H9 (cell line): ENCODE measurements around the gene NXT1. TPM values are rescaled to one million over a fixed set of nuclear protein-coding genes. Genes with fewer than 3 reads are reported as not detected.

Experiments
- DNase-seq: peaks from one replicate; pipeline ENCODE4 v3.0.0-alpha.2; 2017
- H2AFZ ChIP-seq: one replicate; pipeline ENCODE4 v1.6.1; 2013; ENCODE audit warnings: mild to moderate bottlenecking, low read length, control low read depth, moderate library complexity
- H2AK5ac ChIP-seq: 2 replicates; pipeline ENCODE4 v1.6.1; 2013; ENCODE audit warnings: low read length, control low read depth, mixed read lengths; ENCODE audit not compliant: insufficient read length
- H2BK120ac ChIP-seq: one replicate; pipeline ENCODE4 v1.6.1; 2013; ENCODE audit warnings: low read depth, mild to moderate bottlenecking, low read length, control low read depth, inconsistent platforms; ENCODE audit not compliant: poor library complexity, severe bottlenecking
- H2BK12ac ChIP-seq: 2 replicates; pipeline ENCODE4 v1.6.1; 2013; ENCODE audit warnings: low read length, control low read depth, mixed read lengths, low read depth; ENCODE audit not compliant: insufficient read length
- H2BK15ac ChIP-seq: 2 replicates; pipeline ENCODE4 v1.6.1; 2013; ENCODE audit warnings: low read depth, low read length, control low read depth
- H2BK20ac ChIP-seq: one replicate; pipeline ENCODE4 v1.6.1; 2013; ENCODE audit warnings: low read depth, mild to moderate bottlenecking, low read length, control low read depth, inconsistent platforms; ENCODE audit not compliant: poor library complexity, severe bottlenecking
- H2BK5ac ChIP-seq: 2 replicates; pipeline ENCODE4 v1.6.1; 2013; ENCODE audit warnings: low read length, control low read depth, mixed read lengths; ENCODE audit not compliant: insufficient read length
- H3K14ac ChIP-seq: 2 replicates; pipeline ENCODE4 v1.6.1; 2013; ENCODE audit warnings: low read length, control low read depth; ENCODE audit not compliant: insufficient read depth
- H3K18ac ChIP-seq: 2 replicates; pipeline ENCODE4 v1.6.1; 2013; ENCODE audit warnings: low read depth, mild to moderate bottlenecking, mixed read lengths, low read length, control low read depth; ENCODE audit not compliant: insufficient read length
- H3K23ac ChIP-seq: 2 replicates; pipeline ENCODE4 v1.6.1; 2013; ENCODE audit warnings: low read length, control low read depth, mixed read lengths, low read depth; ENCODE audit not compliant: insufficient read length
- H3K23me2 ChIP-seq: 2 replicates; pipeline ENCODE4 v1.6.1; 2013; ENCODE audit warnings: low read depth, mild to moderate bottlenecking, mixed read lengths, low read length, control low read depth; ENCODE audit not compliant: insufficient read length, poor library complexity, severe bottlenecking
- H3K27ac ChIP-seq: 2 replicates; pipeline ENCODE4 v1.5.1; 2013; ENCODE audit warnings: low read length, control low read depth, mixed read lengths, low read depth; ENCODE audit not compliant: insufficient read length
- H3K27me3 ChIP-seq: 2 replicates; pipeline ENCODE4 v1.6.1; 2013; ENCODE audit warnings: low read length, control low read depth, inconsistent platforms; ENCODE audit not compliant: insufficient read depth
- H3K4ac ChIP-seq: 2 replicates; pipeline ENCODE4 v1.6.1; 2013; ENCODE audit warnings: low read depth, mild to moderate bottlenecking, control low read depth, inconsistent platforms, low read length, moderate library complexity
- H3K4me1 ChIP-seq: 2 replicates; pipeline ENCODE4 v1.6.1; 2013; ENCODE audit warnings: low read length, control low read depth, inconsistent platforms; ENCODE audit not compliant: insufficient read depth
- H3K4me2 ChIP-seq: 2 replicates; pipeline ENCODE4 v1.6.1; 2013; ENCODE audit warnings: low read length, control low read depth, mixed read lengths; ENCODE audit not compliant: insufficient read length, insufficient read depth
- H3K56ac ChIP-seq: 2 replicates; pipeline ENCODE4 v1.6.1; 2013; ENCODE audit warnings: low read depth, mild to moderate bottlenecking, mixed read lengths, low read length, control low read depth; ENCODE audit not compliant: insufficient read length
- H3K79me1 ChIP-seq: 2 replicates; pipeline ENCODE4 v1.6.1; 2013; ENCODE audit warnings: low read depth, mild to moderate bottlenecking, moderate library complexity, low read length, control low read depth, inconsistent platforms; ENCODE audit not compliant: insufficient read depth, poor library complexity, severe bottlenecking
- H3K79me2 ChIP-seq: 2 replicates; pipeline ENCODE4 v1.6.1; 2013; ENCODE audit warnings: low read length, control low read depth, inconsistent platforms; ENCODE audit not compliant: insufficient read depth
- H3K9ac ChIP-seq: 2 replicates; pipeline ENCODE4 v1.6.1; 2013; ENCODE audit warnings: low read length, control low read depth, mixed read lengths; ENCODE audit not compliant: insufficient read length; ENCODE audit errors: extremely low read depth
- H3K9me3 ChIP-seq: one replicate; pipeline ENCODE4 v1.6.1; 2013; ENCODE audit warnings: low read depth, low read length, inconsistent platforms; ENCODE audit not compliant: control insufficient read depth
- H3T11ph ChIP-seq: one replicate; pipeline ENCODE4 v1.6.1; 2013; ENCODE audit warnings: mild to moderate bottlenecking, low read length, control low read depth, inconsistent platforms
- H4K20me1 ChIP-seq: one replicate; pipeline ENCODE4 v1.6.1; 2013; ENCODE audit not compliant: control insufficient read depth, insufficient read length, insufficient read depth
- H4K5ac ChIP-seq: 2 replicates; pipeline ENCODE4 v1.6.1; 2013; ENCODE audit warnings: low read depth, mild to moderate bottlenecking, mixed read lengths, low read length, control low read depth; ENCODE audit not compliant: insufficient read length
- H4K8ac ChIP-seq: replicated peaks from 2 replicates; pipeline ENCODE4 v1.6.1; 2013; ENCODE audit warnings: low read length, control low read depth, mixed read lengths, low read depth; ENCODE audit not compliant: insufficient read length
- H4K91ac ChIP-seq: 2 replicates; pipeline ENCODE4 v1.6.1; 2013; ENCODE audit warnings: low read depth, mild to moderate bottlenecking, moderate library complexity, mixed read lengths, low read length, control low read depth; ENCODE audit not compliant: insufficient read length
- H3K27ac Mint-ChIP-seq, 3 experiments: 2 replicates in 2 of 3; 3 replicates in 1 of 3; pipeline ENCODE4 v1.8.0; 2020 to 2021; ENCODE audit warnings: mixed read lengths in 3 of 3, mild to moderate bottlenecking in 1 of 3, moderate library complexity in 1 of 3
- H3K27me3 Mint-ChIP-seq: 2 replicates; pipeline ENCODE4 v1.8.0; 2021; ENCODE audit warnings: low read depth, mild to moderate bottlenecking, moderate library complexity, mixed read lengths
- H3K36me3 Mint-ChIP-seq, 3 experiments: 2 replicates in 2 of 3; 3 replicates in 1 of 3; pipeline ENCODE4 v1.8.0; 2020 to 2021; ENCODE audit warnings: low read depth in 3 of 3, mixed read lengths in 3 of 3; ENCODE audit not compliant: insufficient read depth in 1 of 3
- H3K4me1 Mint-ChIP-seq, 2 experiments: 2 replicates each; pipeline ENCODE4 v1.8.0; 2020; ENCODE audit warnings: mixed read lengths in 2 of 2
- H3K4me3 Mint-ChIP-seq, 2 experiments: 2 replicates in 1 of 2; 3 replicates in 1 of 2; pipeline ENCODE4 v1.8.0; 2020 to 2021; ENCODE audit warnings: mild to moderate bottlenecking in 2 of 2, mixed read lengths in 2 of 2, moderate library complexity in 1 of 2
- H3K9me3 Mint-ChIP-seq, 2 experiments: 2 replicates in 1 of 2; 3 replicates in 1 of 2; pipeline ENCODE4 v1.8.0; 2020; ENCODE audit warnings: mild to moderate bottlenecking in 2 of 2, mixed read lengths in 2 of 2, moderate library complexity in 1 of 2
- CTCF ChIP-seq: fragments of 200-600 bp; sonication (generic); conservative IDR thresholded peaks from 3 replicates; pipeline ENCODE4 v1.8.0; 2021; ENCODE audit warnings: antibody characterized with exemption, mild to moderate bottlenecking
- WGBS: extraction: QIAGEN DNeasy Blood & Tissue Kit; methylation state at CpG from one replicate; pipeline ENCODE4 v1.1.7; 2013; ENCODE audit warnings: missing lambda C conversion rate, low lambda C conversion rate, mixed read lengths; ENCODE audit not compliant: insufficient read length; ENCODE audit errors: extremely low coverage; 5-methylcytosine and 5-hydroxymethylcytosine counted together
- total RNA-seq: library from RNA; stranded (reverse); gene quantifications from 2 replicates; pipeline ENCODE4 v1.2.1, GENCODE V29; 2021

NXT1 gene
- total RNA-seq, 1 experiment from 2014 or later = 25.5 TPM

- Histone ChIP-seq H3K56ac (no peak overlapping the region), H3K27ac (no peak overlapping the region), H4K5ac (no peak overlapping the region), H2AK5ac (no peak overlapping the region), H4K91ac (no peak overlapping the region), H2BK20ac (no peak overlapping the region), H3K9ac (no peak overlapping the region), H3K27me3 (no peaks in the 10 kb centered on the region), H4K20me1 (no peaks in the 10 kb centered on the region), H3T11ph (no peak overlapping the region), H3K4me2 (peak overlapping the region; percentile 18), H3K23me2 (peaks cover 13% of the 10 kb centered on the region), H2BK15ac (no peak overlapping the region), H3K4me1 (no peaks in the 10 kb centered on the region; the same call in 1 of the 2 replicates), H2AFZ (no peak overlapping the region), H3K9me3 (no peaks in the 10 kb centered on the region), H2BK12ac (no peak overlapping the region), H2BK5ac (no peak overlapping the region), H4K8ac (no peak overlapping the region), H3K79me2 (peaks cover 5% of the 10 kb centered on the region; the same call in 1 of the 2 replicates), H2BK120ac (no peak overlapping the region), H3K14ac (no peak overlapping the region), H3K18ac (no peak overlapping the region), H3K79me1 (peaks cover 3% of the 10 kb centered on the region), H3K23ac (no peak overlapping the region), H3K4ac (no peak overlapping the region)
- Mint-ChIP-seq H3K36me3 (peaks cover 4 to 11% (median 8%) of the 10 kb centered on the region in 3 experiments; a peak in 6 of 7 replicates), H3K27ac (no peak overlapping the region), H3K27me3 (no peaks in the 10 kb centered on the region), H3K9me3 (no peaks in the 10 kb centered on the region; a peak in 1 of 5 replicates), H3K4me1 (peaks cover 26 to 28% of the 10 kb centered on the region in 2 experiments), H3K4me3 (no peak overlapping the region; a peak in 1 of 5 replicates)
- no CpG with 5 or more reads among the region's 7 CpGs for WGBS
- DNase-seq = no peak
- no peak for TF ChIP-seq CTCF
These were observed 8.5 kb downstream of the NXT1 start for GRCh38 chr20:23358923-23359593.
